IMR-90 (cell line): ENCODE measurements around the gene BAD. TPM values are rescaled to one million over a fixed set of nuclear protein-coding genes. Genes with fewer than 3 reads are reported as not detected.

Experiments used
- ATAC-seq: fragments of 200-7000 bp; cut with Tn5 transposase; 2 replicates; pipeline ENCODE4 v1.9.1; 2020; ENCODE audit warnings: low read depth, mild to moderate bottlenecking, moderate library complexity
- BruUV-seq: library from RNA; stranded (reverse); fragments of 400-500 nt; replicated peaks from 2 replicates; lab custom pipeline; 2021; lab: Mats Ljungman, UMichigan
- CTCF ChIA-PET: fragments of 300-600 bp; formaldehyde crosslinking; extraction: SDS; loops from one replicate; lab custom pipeline; 2021; ENCODE audit warnings: antibody characterized with exemption; lab: Yijun Ruan, JAX
- POLR2A ChIA-PET: fragments of 300-600 bp; sonication (Branson Sonifier 250); formaldehyde crosslinking; loops from one replicate; lab custom pipeline; 2022; ENCODE audit warnings: antibody characterized with exemption; ENCODE audit not compliant: unreplicated experiment; lab: Charles Lee
- DNase-seq: peaks from one replicate; pipeline ENCODE4 v3.0.0; 2013
- H2AFZ ChIP-seq: replicated peaks from 2 replicates; pipeline ENCODE3; 2013; ENCODE audit warnings: low read length, mild to moderate bottlenecking; ENCODE audit not compliant: poor library complexity
- H2AK5ac ChIP-seq: 2 replicates; pipeline ENCODE4 v1.6.1; 2013; ENCODE audit warnings: low read depth, low read length, inconsistent platforms
- H2AK9ac ChIP-seq: replicated peaks from 2 replicates; pipeline ENCODE3; 2013; ENCODE audit warnings: mild to moderate bottlenecking, low read depth, low read length, moderate library complexity; ENCODE audit not compliant: poor library complexity
- H2BK120ac ChIP-seq: 2 replicates; pipeline ENCODE4 v1.6.1; 2013; ENCODE audit warnings: low read depth, low read length, inconsistent platforms
- H2BK15ac ChIP-seq: 3 replicates; pipeline ENCODE4 v1.6.1; 2013; ENCODE audit warnings: low read depth, low read length, inconsistent platforms
- H2BK20ac ChIP-seq: 2 replicates; pipeline ENCODE4 v1.6.1; 2013; ENCODE audit warnings: low read depth, mild to moderate bottlenecking, inconsistent platforms, low read length, moderate library complexity
- H2BK5ac ChIP-seq: 2 replicates; pipeline ENCODE4 v1.6.1; 2013; ENCODE audit warnings: mild to moderate bottlenecking, low read depth, low read length, inconsistent platforms; ENCODE audit not compliant: poor library complexity, severe bottlenecking
- H3K14ac ChIP-seq: replicated peaks from 2 replicates; pipeline ENCODE4 v1.6.1; 2013; ENCODE audit warnings: low read depth, low read length, inconsistent platforms
- H3K18ac ChIP-seq: 2 replicates; pipeline ENCODE4 v1.6.1; 2013; ENCODE audit warnings: low read depth, low read length, control low read depth
- H3K23ac ChIP-seq: 2 replicates; pipeline ENCODE4 v1.6.1; 2013; ENCODE audit warnings: low read depth, low read length, inconsistent platforms
- H3K27ac ChIP-seq: 2 replicates; pipeline ENCODE4 v1.5.1; 2013; ENCODE audit warnings: mild to moderate bottlenecking, control low read depth, low read length; ENCODE audit not compliant: insufficient read depth
- H3K27me3 ChIP-seq: 2 replicates; pipeline ENCODE4 v1.6.1; 2013; ENCODE audit warnings: low read length; ENCODE audit not compliant: control insufficient read depth, insufficient read depth
- H3K36me3 ChIP-seq: 2 replicates; pipeline ENCODE4 v1.6.1; 2013; ENCODE audit warnings: low read length, mixed read lengths; ENCODE audit not compliant: control insufficient read depth, insufficient read depth
- H3K4ac ChIP-seq: 2 replicates; pipeline ENCODE4 v1.6.1; 2013; ENCODE audit warnings: low read depth, low read length, inconsistent platforms
- H3K4me1 ChIP-seq: 2 replicates; pipeline ENCODE4 v1.6.1; 2013; ENCODE audit warnings: low read length, mixed read lengths; ENCODE audit not compliant: control insufficient read depth, insufficient read depth
- H3K4me2 ChIP-seq: 2 replicates; pipeline ENCODE4 v1.6.1; 2013; ENCODE audit warnings: low read depth, mild to moderate bottlenecking, control low read depth, low read length, moderate library complexity
- H3K4me3 ChIP-seq: 2 replicates; pipeline ENCODE4 v1.5.1; 2013; ENCODE audit warnings: low read depth, mild to moderate bottlenecking, control low read depth, low read length, moderate library complexity; ENCODE audit not compliant: insufficient read depth
- H3K56ac ChIP-seq: 2 replicates; pipeline ENCODE4 v1.6.1; 2013; ENCODE audit warnings: low read length, inconsistent platforms; ENCODE audit not compliant: insufficient read depth; ENCODE audit errors: extremely low read depth
- H3K79me1 ChIP-seq, 2 experiments: 2 replicates each; pipeline ENCODE4 v1.6.1; 2013; ENCODE audit warnings: low read length in 2 of 2, inconsistent platforms in 1 of 2, low read depth in 1 of 2
- H3K9ac ChIP-seq: 2 replicates; pipeline ENCODE4 v1.6.1; 2013; ENCODE audit warnings: low read depth, low read length, control low read depth
- H3K9me1 ChIP-seq: 2 replicates; pipeline ENCODE4 v1.6.1; 2013; ENCODE audit warnings: low read length, inconsistent platforms; ENCODE audit not compliant: insufficient read depth
- H3K9me3 ChIP-seq: 2 replicates; pipeline ENCODE4 v1.6.1; 2013; ENCODE audit warnings: low read length; ENCODE audit not compliant: control insufficient read depth, insufficient read depth
- H4K20me1 ChIP-seq: 2 replicates; pipeline ENCODE4 v1.6.1; 2013; ENCODE audit warnings: low read length, inconsistent platforms; ENCODE audit not compliant: insufficient read depth
- H4K5ac ChIP-seq: 2 replicates; pipeline ENCODE4 v1.6.1; 2013; ENCODE audit warnings: mild to moderate bottlenecking, low read depth, low read length, control low read depth
- H4K8ac ChIP-seq, 2 experiments: 2 replicates each; pipeline ENCODE4 v1.6.1; 2013; ENCODE audit warnings: low read depth in 2 of 2, low read length in 2 of 2, control low read depth in 1 of 2, inconsistent platforms in 1 of 2
- H4K91ac ChIP-seq: 2 replicates; pipeline ENCODE4 v1.6.1; 2013; ENCODE audit warnings: low read depth, low read length, inconsistent platforms; ENCODE audit not compliant: insufficient read depth
- CEBPB ChIP-seq: IDR thresholded peaks from 2 replicates; pipeline ENCODE4 v1.6.1; 2012; ENCODE audit warnings: low read depth, low read length, improper control_type of control experiment
- CTCF ChIP-seq: conservative IDR thresholded peaks from 2 replicates; pipeline ENCODE4 v1.5.1; 2012; ENCODE audit warnings: mild to moderate bottlenecking, low read depth, low read length, improper control_type of control experiment
- ELK1 ChIP-seq: fragments of 150-350 bp; IDR thresholded peaks from 2 replicates; pipeline ENCODE4 v1.6.1; 2016; ENCODE audit warnings: low read depth, mild to moderate bottlenecking, low read length, moderate library complexity, borderline replicate concordance
- MAZ ChIP-seq: IDR thresholded peaks from 2 replicates; pipeline ENCODE4 v1.6.1; 2012; ENCODE audit warnings: low read depth, mild to moderate bottlenecking, low read length, improper control_type of control experiment, moderate library complexity, borderline replicate concordance
- MXI1 ChIP-seq: IDR thresholded peaks from 2 replicates; pipeline ENCODE4 v1.6.1; 2012; ENCODE audit warnings: low read depth, mild to moderate bottlenecking, low read length, moderate library complexity, borderline replicate concordance
- NFE2L2 ChIP-seq: fragments of 150-350 bp; IDR thresholded peaks from 2 replicates; pipeline ENCODE4 v1.6.1; 2016; ENCODE audit warnings: low read depth, mild to moderate bottlenecking, low read length
- WGBS, 2 experiments: methylation state at CpG; one replicate each; pipeline versions ENCODE4 v1.1.5 to v1.1.7; 2013; ENCODE audit warnings: missing lambda C conversion rate in 2 of 2; ENCODE audit not compliant: insufficient read length in 1 of 2; ENCODE audit errors: extremely low coverage in 2 of 2; 5-methylcytosine and 5-hydroxymethylcytosine counted together
- dilution Hi-C: fragments of 300-500 bp; cut with HindIII; formaldehyde crosslinking; loops from one replicate; pipeline ENCODE4 v1.14.3; 2018; ENCODE audit warnings: low sequenced_read_pairs; ENCODE audit not compliant: unreplicated experiment
- in situ Hi-C: fragments of 300-500 bp; cut with MboI; formaldehyde crosslinking; loops from 3 replicates; pipeline ENCODE4 v1.14.3; 2019; ENCODE audit warnings: low sequenced_read_pairs, inconsistent platforms, mixed read lengths
- intact Hi-C: fragments of 100-400 bp; cut with micrococcal nuclease; formaldehyde crosslinking; loops from 2 replicates; pipeline ENCODE4 v1.10.0; 2022
- polyA plus RNA-seq, 3 experiments: library from polyadenylated mRNA; depleted of rRNA; stranded (reverse); fragments of >200 nt; gene quantifications; 2 replicates each; pipeline ENCODE4 v1.2.3, GENCODE V29; 2012; ENCODE audit warnings: low replicate concordance in 1 of 3
- total RNA-seq: library from RNA; depleted of rRNA; stranded (reverse); fragments of >200 nt; gene quantifications from 2 replicates; pipeline ENCODE4 v1.2.3, GENCODE V29; 2012

The BAD gene
- total and polyA plus RNA-seq, 2 of the 4 experiments (the other 2 are of a cell fraction): 30.3 to 68.0 TPM

GRCh38 chr11:64269540-64270220 lies 14.8 kb downstream of the BAD start (continued):
- TF ChIP-seq ELK1: peak; percentile 53; the same call in 1 of the 2 replicates

- intact Hi-C loops: loop anchor here (1.0 kb wide), 1 partner anchor 39 kb away; the partner anchor contains the start of gene DNAJC4
Observed at GRCh38 chr11:64268893-64269539, 15.4 kb downstream of the BAD start.

More at GRCh38 chr11:64268893-64269539, 15.4 kb downstream of the BAD start:
- H2BK20ac ChIP-seq: 0 out of 2 replicates have a peak overlapping the region, but pooled peaks have one; percentile 20
- H3K56ac ChIP-seq: peak overlapping the region; percentile 82
- H3K9ac ChIP-seq: peak overlapping the region; percentile 75
- H3K4ac ChIP-seq: peak overlapping the region; percentile 88
- no peaks in the 10 kb centered on the region; the same call in 1 of the 2 replicates for H4K20me1 ChIP-seq
- peak overlapping the region; percentile 77 to 96 for H4K8ac ChIP-seq
- 0 out of 3 replicates have a peak overlapping the region, but pooled peaks have one; percentile 39 for H2BK15ac ChIP-seq
- peak overlapping the region; percentile 56 for H3K4me3 ChIP-seq
- BruUV-seq: no TSS peak
- H3K18ac ChIP-seq: peak overlapping the region; percentile 1; the same call in 1 of the 2 replicates
- H3K9me1 ChIP-seq: peaks cover 5% of the 10 kb centered on the region; the same call in 1 of the 2 replicates
- peak overlapping the region; percentile 87 for H3K14ac ChIP-seq
- 20% methylated on average over 1 of the region's 34 CpGs; no CpG with 5 or more reads in 1 of the 2 experiments for WGBS, 2 experiments
- peak overlapping the region; percentile 73 for H3K4me2 ChIP-seq
- ATAC-seq (peak; percentile 10), DNase-seq (peak; percentile 41)
- H4K5ac ChIP-seq: peak overlapping the region; percentile 51
- peak overlapping the region; percentile 90 for H2AK9ac ChIP-seq
- peaks cover 9 to 33% of the 10 kb centered on the region in 2 experiments for H3K79me1 ChIP-seq
- no peaks in the 10 kb centered on the region for H3K27me3 ChIP-seq
- peak; percentile 37; the same call in 1 of the 2 replicates for TF ChIP-seq CEBPB
- TF ChIP-seq CTCF: no peak
- TF ChIP-seq MAZ: no peak
- no peak for TF ChIP-seq MXI1
- TF ChIP-seq NFE2L2: no peak
- peak overlapping the region; percentile 94 for H4K91ac ChIP-seq
- peak overlapping the region; percentile 76 for H3K27ac ChIP-seq
- H2AFZ ChIP-seq: peak overlapping the region; percentile 96
- H2AK5ac ChIP-seq: peak overlapping the region; percentile 94
- in situ Hi-C loops (no loop called here), dilution Hi-C loops (no loop called here)
- ChIA-PET CTCF (interaction anchor here (1.3 to 1.5 kb wide), 2 partner anchors 8 to 65 kb away, joined by 3 read pairs; no protein-coding TSS in a partner anchor), POLR2A (interaction anchor here (1.2 kb wide), 1 partner anchor 19 kb away, joined by 3 read pairs; no protein-coding TSS in a partner anchor)
- no peaks in the 10 kb centered on the region for H3K9me3 ChIP-seq
- peaks cover 10% of the 10 kb centered on the region; the same call in 1 of the 2 replicates for H3K36me3 ChIP-seq
- peak overlapping the region; percentile 67 for H2BK120ac ChIP-seq
- H3K23ac ChIP-seq: peak overlapping the region; percentile 74
- H3K4me1 ChIP-seq: peaks cover 11% of the 10 kb centered on the region
- H2BK5ac ChIP-seq: peak overlapping the region; percentile 61
